Cardiac fibroblast (primary cell): ENCODE measurements around the gene SH3D19.
A peak's percentile ranks its signal among the peaks of the same experiment; 100 is the strongest.
"Not testable (repeated sequence)": the region's sequence is repeated elsewhere in the genome, so short reads cannot be mapped to it uniquely, and the experiment has no call there.

ENCODE experiments used
- DNase-seq, 2 donors: peaks; one replicate each; pipeline versions ENCODE4 v3.0.0 to v3.0.0-alpha.2; 2010; ENCODE audit warnings: low read depth in 2 of 2
- H3K4me3 ChIP-seq, 2 donors: replicated peaks in 1 of 2; 1 replicate in 1 of 2; 2 replicates in 1 of 2; pipeline ENCODE4 v1.5.1; 2011; ENCODE audit warnings: low read depth in 2 of 2, low read length in 2 of 2, mild to moderate bottlenecking in 2 of 2, moderate library complexity in 1 of 2
- CTCF ChIP-seq: IDR thresholded peaks from one replicate; pipeline ENCODE4 v1.5.1; 2011; ENCODE audit warnings: low read depth, mild to moderate bottlenecking, low read length, inconsistent platforms

SH3D19 gene

GRCh38 chr4:151322570-151322969 is 2.8 kb downstream of the SH3D19 start:
- H3K4me3 ChIP-seq = no peak overlapping the region
- no peak for TF ChIP-seq CTCF

GRCh38 chr4:151322161-151322560 is 3.2 kb downstream of the SH3D19 start:
- DNase-seq, H3K4me3 ChIP-seq: not testable (repeated sequence)

More at GRCh38 chr4:151322570-151322969, 2.8 kb downstream of the SH3D19 start:
- DNase-seq = no peak

- no peak overlapping the region for H3K4me3 ChIP-seq
- TF ChIP-seq CTCF = no peak
- DNase-seq = no peak
These were observed 3.8 kb downstream of the SH3D19 start for GRCh38 chr4:151321586-151321985.

GRCh38 chr4:151319490-151319889 is 5.9 kb downstream of the SH3D19 start:
- no peak for DNase-seq
- TF ChIP-seq CTCF = no peak

GRCh38 chr4:151318307-151319006 is 6.9 kb downstream of the SH3D19 start:
- TF ChIP-seq CTCF = no peak
- DNase-seq = no peak
- H3K4me3 ChIP-seq = no peak overlapping the region

More at GRCh38 chr4:151319490-151319889, 5.9 kb downstream of the SH3D19 start:
- no peak overlapping the region for H3K4me3 ChIP-seq

- TF ChIP-seq CTCF = no peak
- DNase-seq = no peak
- H3K4me3 ChIP-seq = no peak overlapping the region
These were observed 8.8 kb downstream of the SH3D19 start for GRCh38 chr4:151316645-151317044.

- DNase-seq = peak; percentile 24 to 26
- TF ChIP-seq CTCF = no peak
- no peak overlapping the region for H3K4me3 ChIP-seq
These were observed 10.1 kb downstream of the SH3D19 start for GRCh38 chr4:151315212-151315886.
